GM08714 (cell line): ENCODE measurements around the gene BBC3.

Experiments used
- H3K4me3 ChIP-seq: fragments of 200-500 bp; sonication (Bioruptor generic); 2 replicates; pipeline ENCODE4 v1.5.1; 2014; ENCODE audit warnings: mild to moderate bottlenecking, low read length, inconsistent platforms
- ZNF274 ChIP-seq: IDR thresholded peaks from 2 replicates; pipeline ENCODE4 v1.6.1; 2012; ENCODE audit warnings: mild to moderate bottlenecking, low read depth, low read length

BBC3 gene

GRCh38 chr19:47210180-47210490, 20.9 kb downstream of the BBC3 start:
- H3K4me3 ChIP-seq, result no peak overlapping the region
- no peak for TF ChIP-seq ZNF274

GRCh38 chr19:47209319-47210179, 21.4 kb downstream of the BBC3 start:
- TF ChIP-seq ZNF274, result no peak
- no peak overlapping the region for H3K4me3 ChIP-seq

DNA sequence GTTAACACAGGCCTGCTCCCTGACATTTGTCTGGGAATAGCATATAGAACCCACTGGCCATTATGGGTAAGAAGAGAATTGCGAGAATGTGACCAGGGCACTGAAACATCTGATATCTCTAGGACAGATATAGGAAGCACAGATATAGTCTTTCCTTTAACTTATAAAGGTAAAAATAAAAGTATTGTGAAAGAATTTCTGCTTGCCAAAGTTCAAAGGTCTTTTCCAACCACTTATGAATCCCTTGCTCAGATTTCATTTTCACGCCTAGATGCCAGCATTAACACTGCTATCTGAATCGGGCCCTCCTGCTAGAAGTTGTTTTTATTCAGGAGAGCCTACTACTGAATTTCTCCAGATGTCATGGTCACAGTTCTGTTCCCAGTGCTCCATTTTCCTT, 27.7 kb downstream of the BBC3 start:
- no peak overlapping the region for H3K4me3 ChIP-seq
- TF ChIP-seq ZNF274, result no peak

GRCh38 chr19:47200530-47200929, 30.5 kb downstream of the BBC3 start:
- no peak overlapping the region for H3K4me3 ChIP-seq
- no peak for TF ChIP-seq ZNF274

GRCh38 chr19:47197141-47197540, 33.9 kb downstream of the BBC3 start:
- H3K4me3 ChIP-seq, result no peak overlapping the region
- no peak for TF ChIP-seq ZNF274

DNA sequence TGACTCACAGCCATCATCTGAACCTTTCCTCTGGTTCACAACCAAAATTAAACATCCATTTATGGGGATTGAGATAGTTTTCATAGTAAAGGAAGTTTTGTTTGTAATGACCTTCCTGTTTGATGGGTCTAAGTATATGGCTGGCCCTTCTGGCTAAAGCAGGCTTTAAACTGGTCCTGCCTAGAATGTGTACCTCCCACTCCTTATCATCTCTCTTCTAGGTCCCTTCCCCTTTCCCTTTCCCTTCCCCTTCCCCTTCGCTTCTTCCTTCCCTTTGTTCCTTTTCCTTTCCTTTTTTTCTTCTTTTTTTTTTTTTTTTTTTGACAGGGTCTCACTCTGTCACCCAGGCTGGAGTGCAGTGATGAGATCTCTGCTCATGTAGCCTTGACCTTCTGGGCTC, 35.6 kb downstream of the BBC3 start:
- H3K4me3 ChIP-seq, result no peak overlapping the region
- TF ChIP-seq ZNF274, result no peak

GRCh38 chr19:47190167-47190727, 40.8 kb downstream of the BBC3 start:
- no peak overlapping the region for H3K4me3 ChIP-seq
- no peak for TF ChIP-seq ZNF274

DNA sequence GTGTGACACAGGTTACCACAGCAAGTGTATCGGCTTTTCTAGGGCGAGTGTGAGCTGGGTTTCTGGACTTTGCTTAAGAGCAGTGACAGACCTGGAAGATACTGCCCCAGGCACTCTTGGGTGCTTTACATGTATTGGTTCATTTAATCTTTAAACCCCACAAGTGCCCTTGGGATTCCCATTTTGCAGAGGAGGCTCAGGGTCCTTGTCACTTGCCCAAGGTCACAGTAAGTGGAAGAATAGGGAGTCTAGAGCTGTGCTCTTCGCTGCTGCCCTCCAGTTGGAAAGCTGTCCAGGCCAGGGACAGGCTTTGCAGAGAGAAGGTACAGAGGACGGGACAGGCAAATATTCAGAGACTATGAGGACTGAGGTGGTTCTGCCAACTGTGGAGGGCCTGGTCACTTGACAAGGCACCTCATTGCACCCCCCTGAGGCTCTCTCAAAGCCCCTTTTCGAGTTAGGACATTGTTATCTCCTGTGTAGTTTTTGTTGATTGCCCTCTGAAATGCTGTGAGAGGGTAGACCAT, 42.4 kb downstream of the BBC3 start:
- TF ChIP-seq ZNF274, result no peak
- H3K4me3 ChIP-seq, result no peak overlapping the region

- no peak for TF ChIP-seq ZNF274
- no peak overlapping the region for H3K4me3 ChIP-seq
Measured at GRCh38 chr19:47187797-47188196, 43.2 kb downstream of the BBC3 start.

GRCh38 chr19:47187335-47187655, 43.7 kb downstream of the BBC3 start:
- H3K4me3 ChIP-seq, result no peak overlapping the region
- no peak for TF ChIP-seq ZNF274

- TF ChIP-seq ZNF274, result no peak
- H3K4me3 ChIP-seq, result no peak overlapping the region
Measured at GRCh38 chr19:47186446-47187334, 44.3 kb downstream of the BBC3 start.

DNA sequence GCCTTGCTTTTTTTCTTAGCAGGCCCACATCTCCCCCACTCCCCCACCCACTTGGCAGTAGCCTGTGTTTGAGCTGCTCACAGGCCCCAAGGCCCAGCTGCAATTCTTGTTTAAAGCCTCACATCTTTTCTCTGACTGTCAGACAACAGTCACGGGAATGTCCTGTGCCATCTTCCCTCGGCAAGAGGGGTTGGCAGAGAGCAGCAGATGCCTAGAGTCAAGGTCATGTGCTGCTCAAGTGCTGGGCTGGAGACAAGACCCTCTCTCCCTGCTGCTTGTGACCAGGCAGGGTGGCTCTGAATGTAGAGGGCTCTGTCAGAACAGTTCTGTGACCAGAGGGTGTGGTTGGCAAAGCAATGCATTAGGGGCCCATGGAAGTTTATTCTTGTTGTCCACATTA, 47.4 kb downstream of the BBC3 start:
- no peak overlapping the region for H3K4me3 ChIP-seq
- TF ChIP-seq ZNF274, result no peak

DNA sequence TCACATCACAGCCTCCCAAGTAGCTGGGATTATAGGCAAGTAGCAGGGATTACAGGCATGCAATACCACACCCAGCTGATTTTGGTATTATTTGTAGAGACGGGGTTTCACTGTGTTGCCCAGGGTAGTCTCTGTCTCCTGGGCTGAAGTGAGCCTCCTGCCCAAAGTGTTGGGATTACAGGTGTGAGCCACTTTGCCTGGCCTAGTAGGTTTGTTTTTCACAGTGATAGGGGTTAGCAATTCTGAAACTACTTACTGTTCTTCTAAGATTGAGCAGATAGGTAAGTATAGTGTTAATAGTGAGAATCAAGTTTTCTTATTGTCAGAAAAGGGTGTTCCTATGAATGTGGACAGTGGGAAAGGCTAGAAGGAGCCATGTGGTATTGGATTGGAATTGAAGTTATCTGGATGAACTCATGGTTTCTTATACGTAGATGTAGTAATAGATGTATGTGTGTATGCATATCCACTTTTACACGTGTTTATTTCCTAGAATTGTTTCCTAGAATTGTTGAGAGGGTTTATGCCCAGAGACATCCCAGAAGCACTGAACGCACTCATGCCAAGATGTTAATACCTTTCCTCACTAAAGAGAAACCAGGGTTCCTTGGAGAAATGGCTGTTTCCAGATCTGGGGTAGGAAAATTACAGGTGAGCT, 51.2 kb downstream of the BBC3 start:
- H3K4me3 ChIP-seq, result no peak overlapping the region
- TF ChIP-seq ZNF274, result no peak

DNA sequence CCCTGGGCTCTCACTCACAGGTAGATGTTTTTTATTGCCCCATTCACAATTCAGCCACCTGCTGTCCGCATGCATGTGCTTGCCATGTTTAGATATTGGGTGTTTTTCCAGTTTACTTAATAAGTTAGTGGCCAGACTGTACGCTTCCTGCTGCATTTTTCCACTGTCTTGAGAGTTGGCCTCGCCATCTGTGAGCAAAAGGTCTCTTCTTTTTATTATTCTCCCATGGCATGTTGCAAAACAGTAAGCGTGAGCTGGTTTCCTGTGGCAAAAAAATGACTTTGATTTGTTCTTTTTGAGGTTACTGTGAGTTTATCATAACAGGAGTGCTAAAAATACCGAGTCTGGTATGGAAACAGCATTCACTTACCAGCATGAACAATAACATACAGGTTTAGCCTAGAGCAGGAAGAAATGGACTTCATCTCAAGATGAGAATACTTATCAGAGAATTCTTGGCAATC, 54.3 kb downstream of the BBC3 start:
- TF ChIP-seq ZNF274, result no peak
- no peak overlapping the region for H3K4me3 ChIP-seq
